Spleen (tissue), 11 donors: ENCODE data around the gene SUPT3H. TPM values are rescaled to one million over a fixed set of nuclear protein-coding genes. Genes with fewer than 3 reads are reported as not detected.

Source experiments
- DNase-seq: peaks from one replicate; pipeline ENCODE4 v3.0.0-alpha.2; 2020
- H3K27ac ChIP-seq, 8 donors: fragments of 200-600 bp; sonication (generic) in 7 of 8; 1 replicate in 4 of 8; 2 replicates in 4 of 8; pipeline versions ENCODE4 v1.5.0 to v1.8.0; 2016 to 2021; ENCODE audit warnings: inconsistent platforms in 4 of 8, mild to moderate bottlenecking in 4 of 8, moderate library complexity in 1 of 8
- H3K27me3 ChIP-seq, 7 donors: fragments of 200-600 bp; sonication (generic) in 6 of 7; replicated peaks in 1 of 7; 1 replicate in 4 of 7; 2 replicates in 3 of 7; pipeline versions ENCODE4 v1.5.0 to v1.8.0; 2016 to 2021; ENCODE audit warnings: inconsistent platforms in 3 of 7, mild to moderate bottlenecking in 1 of 7
- H3K36me3 ChIP-seq, 6 donors: fragments of 200-600 bp; sonication (generic) in 5 of 6; 1 replicate in 4 of 6; 2 replicates in 2 of 6; pipeline versions ENCODE4 v1.5.0 to v1.8.0; 2016 to 2021; ENCODE audit warnings: inconsistent platforms in 2 of 6
- H3K4me1 ChIP-seq, 6 donors: fragments of 200-600 bp; sonication (generic) in 5 of 6; 1 replicate in 3 of 6; 2 replicates in 3 of 6; pipeline versions ENCODE4 v1.5.0 to v1.8.0; 2016 to 2021; ENCODE audit warnings: inconsistent platforms in 3 of 6
- H3K4me3 ChIP-seq, 8 donors: fragments of 200-600 bp; sonication (generic) in 7 of 8; 1 replicate in 4 of 8; 2 replicates in 4 of 8; pipeline versions ENCODE4 v1.5.0 to v1.8.0; 2016 to 2021; ENCODE audit warnings: inconsistent platforms in 4 of 8, mild to moderate bottlenecking in 4 of 8, moderate library complexity in 2 of 8
- H3K9me3 ChIP-seq, 8 donors: fragments of 200-600 bp; sonication (generic) in 7 of 8; 1 replicate in 4 of 8; 2 replicates in 4 of 8; pipeline versions ENCODE4 v1.5.0 to v1.8.0; 2016 to 2021; ENCODE audit warnings: inconsistent platforms in 4 of 8
- CTCF ChIP-seq, 11 experiments: fragments of 200-600 bp in 7 of 11; fragments of 450-650 bp in 4 of 11; sonication (generic) in 4 of 11; IDR thresholded peaks in 8 of 11; conservative IDR thresholded peaks in 3 of 11; 1 replicate in 7 of 11; 2 replicates in 4 of 11; pipeline versions ENCODE4 v1.4.0 to v1.8.0; 2016 to 2021; ENCODE audit warnings: antibody characterized with exemption in 11 of 11, inconsistent platforms in 4 of 11, mild to moderate bottlenecking in 1 of 11
- POLR2A ChIP-seq, 3 donors: fragments of 450-650 bp; IDR thresholded peaks; one replicate each; pipeline ENCODE4 v1.5.1; 2017; ENCODE audit warnings: antibody characterized with exemption in 3 of 3, mild to moderate bottlenecking in 1 of 3
- POLR2AphosphoS5 ChIP-seq, 3 donors: sonication (generic); formaldehyde crosslinking; IDR thresholded peaks; one replicate each; pipeline ENCODE4 v1.5.1; 2017; ENCODE audit warnings: antibody characterized with exemption in 3 of 3
- WGBS, 5 donors: extraction: QIAGEN DNeasy Blood & Tissue Kit in 3 of 5; methylation state at CpG; one replicate each; pipeline versions ENCODE4 v1.1.5 to v1.1.7; 2013 to 2018; 5-methylcytosine and 5-hydroxymethylcytosine counted together
- intact Hi-C: fragments of 100-400 bp; cut with DNase I; formaldehyde crosslinking; loops from one replicate; pipeline ENCODE4 v1.15.0; 2023; ENCODE audit warnings: low total_unique reads
- polyA plus RNA-seq, 3 donors: library from polyadenylated mRNA; stranded (reverse); fragments of 200-250 nt; gene quantifications; one replicate each; pipeline ENCODE4 v1.2.1, GENCODE V29; 2013
- total RNA-seq, 7 donors: library from RNA; depleted of rRNA in 3 of 7; stranded (reverse); fragments of >200 nt in 3 of 7; fragmentation: NEBNext Ultra II Directional in 4 of 7; extraction: Animal tissue kit (Norgen Biotek cat#: 25700) in 4 of 7; gene quantifications; one replicate each; pipeline versions ENCODE4 v1.1.0 to v1.2.1, GENCODE V29; 2016 to 2021
- donor health status: healthy with polysubstance abuse.
- donor health status: DM: no; HTN: no; CAD: no; lungs with moderate emphysema.
- donor health status: DM: no; HTN: no; CAD: no.
- donor health status: Bipolar disorder and iron deficiency.
- donor health status: healthy.
- donor health status: DM: no; HTN: no; CAD: no.
- donor health status: DM: yes; HTN: yes; CAD: no.

The SUPT3H gene
- total and polyA plus RNA-seq, 10 donors = 3.1 to 16.8 (median 6.2) TPM

GRCh38 chr6:44980841-44981240 lies 396.9 kb downstream of the SUPT3H start:
- intact Hi-C loops = no loop called here

GRCh38 chr6:44976677-44977641 lies 400.8 kb downstream of the SUPT3H start:
- Histone ChIP-seq H3K27ac (peak overlapping the region in 3 of 8 donors; percentile 23 to 39 (median 27)), H3K9me3 (peaks cover 0 to 19% (median 11%) of the 10 kb centered on the region in 8 donors), H3K36me3 (no peaks in the 10 kb centered on the region), H3K27me3 (no peaks in the 10 kb centered on the region), H3K4me1 (peaks cover 0 to 8% (median 0%) of the 10 kb centered on the region in 6 donors), H3K4me3 (no peak overlapping the region)
- DNase-seq = no peak
- intact Hi-C loops = no loop called here
- no peak for TF ChIP-seq POLR2AphosphoS5 (IDR thresholded peaks at IDR 0.05)
- TF ChIP-seq POLR2A (IDR thresholded peaks at IDR 0.05) = no peak
- TF ChIP-seq CTCF (IDR thresholded peaks at IDR 0.05 in 8 of 11, conservative IDR thresholded peaks at IDR 0.05 in 3 of 11) = no peak

More at GRCh38 chr6:44980841-44981240, 396.9 kb downstream of the SUPT3H start:
- Histone ChIP-seq H3K4me3 (no peak overlapping the region), H3K36me3 (no peaks in the 10 kb centered on the region), H3K27me3 (no peaks in the 10 kb centered on the region), H3K4me1 (peaks cover 0 to 8% (median 0%) of the 10 kb centered on the region in 6 donors), H3K27ac (no peak overlapping the region), H3K9me3 (no peaks in the 10 kb centered on the region)
- 87 to 96% (median 89%) methylated on average over 4 of the region's 4 CpGs for WGBS, 5 donors
- DNase-seq = no peak
- no peak for TF ChIP-seq CTCF (IDR thresholded peaks at IDR 0.05 in 8 of 11, conservative IDR thresholded peaks at IDR 0.05 in 3 of 11)
- TF ChIP-seq POLR2A (IDR thresholded peaks at IDR 0.05) = no peak
- no peak for TF ChIP-seq POLR2AphosphoS5 (IDR thresholded peaks at IDR 0.05)

DNA sequence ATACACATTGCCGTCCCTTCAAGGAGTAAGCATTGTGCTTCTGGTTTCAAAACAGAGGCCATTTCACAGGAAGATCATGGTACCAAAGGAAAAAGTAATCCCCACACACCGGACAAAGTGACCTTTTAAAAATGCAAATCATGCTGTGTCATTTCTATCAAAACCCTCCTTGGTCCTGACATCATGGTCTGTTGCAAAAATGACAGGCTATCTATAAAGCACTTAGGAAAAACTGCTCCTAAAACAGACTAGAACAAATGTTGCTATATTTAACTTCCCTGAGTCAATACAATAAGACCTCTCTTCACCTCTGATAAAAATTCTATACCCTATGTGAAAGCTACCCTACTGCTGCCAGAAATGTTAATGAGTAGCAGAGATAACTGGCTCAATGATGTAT lies 403.2 kb downstream of the SUPT3H start:
- intact Hi-C loops = no loop called here
- no peaks in the 10 kb centered on the region for H3K27me3 ChIP-seq
- H3K36me3 ChIP-seq = no peaks in the 10 kb centered on the region
- DNase-seq = no peak
- H3K4me1 ChIP-seq = peaks cover 0 to 8% (median 0%) of the 10 kb centered on the region in 6 donors
- no peak overlapping the region for H3K4me3 ChIP-seq
- 37 to 45% (median 43%) methylated on average over 2 of the region's 2 CpGs for WGBS, 5 donors
- peaks cover 0 to 25% (median 11%) of the 10 kb centered on the region in 8 donors for H3K9me3 ChIP-seq
- no peak overlapping the region for H3K27ac ChIP-seq
- no peak for TF ChIP-seq CTCF (IDR thresholded peaks at IDR 0.05 in 8 of 11, conservative IDR thresholded peaks at IDR 0.05 in 3 of 11)
- no peak for TF ChIP-seq POLR2AphosphoS5 (IDR thresholded peaks at IDR 0.05)
- no peak for TF ChIP-seq POLR2A (IDR thresholded peaks at IDR 0.05)

DNA sequence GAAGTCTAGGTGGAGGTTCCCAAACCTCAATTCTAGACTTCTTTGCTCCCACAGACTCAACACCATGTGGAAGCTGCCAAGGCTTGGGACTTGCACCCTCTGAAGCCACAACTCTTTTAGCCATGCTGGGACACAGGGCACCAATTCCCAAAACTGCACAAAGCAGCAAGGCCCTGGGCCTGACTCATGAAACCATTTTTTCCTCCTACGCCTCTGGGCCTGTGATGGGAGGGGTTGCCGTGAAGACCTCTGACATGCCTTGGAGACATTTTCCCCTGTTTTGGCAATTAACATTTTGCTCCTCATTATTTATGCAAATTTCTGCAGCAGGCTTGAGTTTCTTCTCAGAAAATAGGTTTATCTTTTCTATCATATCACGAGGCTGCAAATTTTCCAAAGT lies 405.0 kb downstream of the SUPT3H start:
- Histone ChIP-seq H3K27me3 (no peaks in the 10 kb centered on the region), H3K4me1 (peaks cover 0 to 8% (median 0%) of the 10 kb centered on the region in 6 donors), H3K4me3 (no peak overlapping the region), H3K36me3 (no peaks in the 10 kb centered on the region), H3K27ac (no peak overlapping the region), H3K9me3 (peaks cover 0 to 25% (median 11%) of the 10 kb centered on the region in 8 donors)
- 93 to 97% (median 95%) methylated on average over 3 of the region's 3 CpGs for WGBS, 5 donors
- TF ChIP-seq POLR2AphosphoS5 (IDR thresholded peaks at IDR 0.05) (no peak), POLR2A (IDR thresholded peaks at IDR 0.05) (no peak), CTCF (IDR thresholded peaks at IDR 0.05 in 8 of 11, conservative IDR thresholded peaks at IDR 0.05 in 3 of 11) (no peak)
- no peak for DNase-seq
- intact Hi-C loops = no loop called here
